GOT3 (cell line): ENCODE data around the gene BCL2A1.
"Not testable (repeated sequence)": the region's sequence is repeated elsewhere in the genome, so short reads cannot be mapped to it uniquely, and the experiment has no call there.

Experiments used
- DNase-seq: peaks from one replicate; lab custom pipeline; 2025; ENCODE audit warnings: mixed read lengths; lab: John Stamatoyannopoulos, UW

The BCL2A1 gene

DNA sequence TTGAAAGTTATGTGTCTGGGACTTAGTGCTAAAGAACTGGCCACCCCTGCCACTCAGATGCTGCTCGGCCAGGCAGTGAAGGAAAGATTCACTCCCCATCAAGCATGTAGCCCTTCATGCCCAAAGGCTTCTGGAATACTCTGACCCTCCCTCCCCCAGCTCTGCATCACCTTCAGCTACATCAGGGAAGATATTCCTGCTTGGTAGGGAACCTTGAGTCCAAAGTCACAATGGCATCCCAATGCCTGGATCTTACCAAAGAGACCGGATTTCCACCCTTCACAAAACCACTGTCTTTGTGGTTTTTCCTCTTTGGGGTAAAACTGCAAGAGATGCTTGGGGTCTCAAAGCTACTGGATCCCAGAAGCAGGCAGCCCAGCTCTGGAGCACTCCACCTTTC, 18.2 kb upstream of the BCL2A1 start:
- DNase-seq, result no peak

DNA sequence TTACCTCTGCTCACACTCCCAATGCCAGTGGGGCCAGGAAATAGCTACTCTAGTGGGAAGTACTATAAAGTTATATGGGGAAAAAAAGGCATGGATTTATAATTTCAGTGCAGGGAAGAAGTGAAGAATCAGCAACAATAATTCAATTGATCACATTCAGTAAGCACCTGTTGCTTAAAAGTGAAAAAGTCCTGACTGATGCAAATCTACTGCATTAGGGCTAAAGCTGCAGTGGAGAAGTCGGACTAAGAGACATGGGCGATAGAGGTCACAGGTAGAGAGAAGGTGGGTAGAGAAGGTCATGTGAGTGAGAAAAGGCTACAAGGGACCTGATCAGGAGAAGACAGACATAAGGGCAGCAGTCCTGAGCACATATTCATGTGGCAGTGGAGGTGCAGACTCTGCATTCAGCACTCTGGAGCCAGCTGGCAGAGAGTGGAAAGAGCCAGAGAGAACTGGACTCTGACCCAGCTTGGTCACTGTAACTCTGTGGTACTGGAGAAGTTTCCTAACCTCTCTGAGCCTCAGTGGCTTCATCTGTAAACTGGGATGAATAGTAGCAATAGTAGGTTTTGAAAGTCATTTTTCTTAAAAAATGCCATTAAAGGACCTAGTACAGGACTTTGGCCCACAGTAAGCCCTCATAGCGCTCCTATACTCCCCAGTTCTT, 17.6 kb upstream of the BCL2A1 start:
- no peak for DNase-seq

GRCh38 chr15:79987969-79988368, 17.0 kb upstream of the BCL2A1 start:
- no peak for DNase-seq

DNA sequence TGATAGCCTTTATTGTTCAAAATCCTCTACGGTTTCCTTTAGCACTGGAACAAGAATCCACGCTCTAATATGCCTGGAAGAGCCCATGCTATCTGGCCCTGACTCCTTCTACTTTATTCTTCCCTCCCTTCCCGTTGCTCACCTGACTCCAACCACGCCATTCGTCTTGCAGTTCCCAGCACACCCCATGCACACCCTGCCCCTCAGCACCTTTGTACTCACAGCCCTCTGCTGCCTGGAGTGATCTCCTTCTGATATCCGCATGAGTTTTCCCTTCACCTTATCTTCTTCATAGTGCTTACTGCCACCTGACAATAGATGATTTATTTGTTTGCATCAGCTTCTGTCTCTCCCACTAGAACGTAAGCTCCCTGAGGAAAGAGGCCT, 16.6 kb upstream of the BCL2A1 start:
- DNase-seq, result no peak

DNA sequence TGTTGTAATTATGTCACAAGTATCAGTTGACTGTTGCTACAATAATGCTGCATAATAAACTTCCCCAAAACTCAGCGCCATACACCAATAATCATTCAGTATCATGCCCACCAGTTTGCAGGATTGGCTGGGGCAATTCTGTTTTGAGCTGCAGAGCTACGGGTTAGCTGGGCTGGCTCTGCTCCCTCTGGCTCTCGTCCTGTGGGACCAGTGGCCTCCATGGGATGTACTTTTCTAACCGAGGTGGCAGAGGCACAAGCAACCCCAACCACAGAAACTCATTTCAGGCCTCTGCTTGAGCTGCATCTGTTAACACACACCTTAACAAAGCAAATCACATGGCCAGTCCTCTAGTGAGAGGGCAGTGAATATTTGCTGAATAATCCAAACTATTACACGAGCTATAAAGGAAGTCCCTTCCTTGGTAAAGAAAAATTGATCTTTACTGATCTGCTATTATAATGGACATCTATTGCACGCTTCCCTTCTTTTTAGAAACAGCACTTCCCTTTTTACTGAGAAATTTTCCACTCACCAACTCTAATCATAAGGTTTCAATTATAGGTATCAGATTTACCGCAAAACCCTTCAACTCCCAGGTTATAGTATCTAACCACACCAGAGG, 10.9 kb upstream of the BCL2A1 start:
- DNase-seq, result no peak

DNA sequence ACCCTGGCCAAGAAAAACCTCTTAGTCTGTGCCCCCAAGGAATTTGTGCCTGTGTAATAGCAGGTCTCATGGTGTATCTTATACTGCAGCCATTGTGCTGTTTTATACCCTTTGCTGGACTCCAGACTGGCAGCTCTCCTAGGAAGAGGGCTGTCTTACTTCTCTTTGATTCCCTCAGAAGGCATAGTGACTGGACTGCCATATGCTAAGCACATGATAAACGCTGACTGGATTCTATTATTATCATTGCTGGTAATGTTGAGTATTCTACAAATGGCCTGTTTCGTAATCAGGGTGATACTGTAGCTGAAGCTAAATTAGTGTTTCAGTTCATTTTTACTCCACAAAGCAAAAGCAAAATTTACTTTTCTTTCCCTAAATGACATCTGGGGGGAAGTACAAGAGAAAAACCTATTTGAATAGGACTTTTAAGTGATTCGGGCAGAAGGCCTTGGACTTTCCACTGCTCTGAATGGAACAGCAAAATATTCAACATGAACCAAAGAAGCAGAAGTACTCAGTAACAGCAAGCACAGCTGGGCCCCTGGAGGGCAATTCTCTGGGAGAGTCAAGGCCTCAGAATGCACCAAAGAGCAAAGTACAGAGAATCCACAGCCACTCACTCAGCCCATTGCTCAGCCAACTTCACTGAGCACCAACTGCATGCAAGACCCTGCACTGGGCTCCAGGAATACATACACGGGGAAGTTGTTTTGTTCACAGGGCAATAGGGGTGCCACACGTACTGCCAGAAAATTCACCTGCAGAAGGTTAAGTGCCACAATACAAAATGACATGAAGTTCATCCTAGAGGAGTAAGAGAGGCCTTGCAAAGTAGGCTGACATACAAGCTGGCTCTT, 7.9 kb upstream of the BCL2A1 start:
- no peak for DNase-seq

GRCh38 chr15:79978260-79978654, 7.3 kb upstream of the BCL2A1 start:
- DNase-seq, result no peak

GRCh38 chr15:79977431-79978054, 6.5 kb upstream of the BCL2A1 start:
- no peak for DNase-seq

GRCh38 chr15:79973456-79974195, 2.6 kb upstream of the BCL2A1 start:
- DNase-seq, result no peak

GRCh38 chr15:79972863-79973262, 1.9 kb upstream of the BCL2A1 start:
- no peak for DNase-seq

- no peak for DNase-seq
Observed at GRCh38 chr15:79970181-79970580, 815 bp downstream of the BCL2A1 start.

DNA sequence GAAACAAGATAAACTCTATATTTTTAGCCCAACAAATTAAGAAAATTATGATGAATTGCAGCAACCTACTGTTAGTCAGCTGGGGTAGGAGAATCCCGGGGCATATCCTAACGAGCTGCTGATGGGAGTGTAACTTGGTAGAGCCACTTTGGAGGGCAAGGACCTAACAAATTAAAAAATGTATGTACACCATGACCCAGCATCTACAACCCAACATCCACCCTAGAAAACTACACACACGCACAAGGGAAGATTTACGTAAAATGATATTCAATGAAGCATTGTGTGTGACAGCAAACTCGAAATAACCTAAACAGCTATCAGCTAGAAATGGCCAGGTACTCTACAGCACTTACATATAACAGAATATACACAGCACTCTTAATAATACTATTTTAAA, 1.9 kb downstream of the BCL2A1 start:
- DNase-seq, result no peak

- no peak for DNase-seq
Observed at GRCh38 chr15:79967298-79968182, 3.5 kb downstream of the BCL2A1 start.

DNA sequence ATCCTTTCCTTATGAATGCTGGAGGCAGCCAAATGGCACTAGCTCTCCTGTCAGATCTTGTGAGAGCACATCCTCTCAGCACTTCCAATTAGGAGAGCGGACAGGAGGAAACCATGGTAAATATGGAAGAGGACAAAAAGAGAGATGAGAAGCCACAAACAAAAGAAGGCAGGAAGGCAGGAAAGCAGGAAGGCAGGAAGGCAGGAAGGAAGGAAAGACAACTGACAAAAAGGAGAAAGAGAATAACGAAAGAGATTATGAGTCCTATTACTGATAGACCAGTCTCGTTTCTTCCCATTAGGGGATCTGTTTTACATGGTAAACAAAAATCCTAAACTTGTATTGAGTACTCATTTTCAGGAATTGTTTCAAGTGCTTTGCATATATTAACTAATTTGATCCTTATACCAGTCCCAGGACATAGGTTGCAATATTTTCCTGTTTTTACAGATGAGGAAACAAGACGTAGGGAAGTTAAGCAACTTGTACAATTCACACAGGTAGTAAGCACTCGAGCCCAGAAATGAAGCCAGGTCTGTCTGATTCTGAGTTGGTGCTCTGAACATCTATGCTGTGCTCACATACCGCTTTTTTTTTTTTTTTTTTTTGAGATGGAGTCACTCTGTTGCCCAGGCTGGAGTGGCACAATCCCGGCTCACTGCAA, 4.2 kb downstream of the BCL2A1 start:
- no peak for DNase-seq

DNA sequence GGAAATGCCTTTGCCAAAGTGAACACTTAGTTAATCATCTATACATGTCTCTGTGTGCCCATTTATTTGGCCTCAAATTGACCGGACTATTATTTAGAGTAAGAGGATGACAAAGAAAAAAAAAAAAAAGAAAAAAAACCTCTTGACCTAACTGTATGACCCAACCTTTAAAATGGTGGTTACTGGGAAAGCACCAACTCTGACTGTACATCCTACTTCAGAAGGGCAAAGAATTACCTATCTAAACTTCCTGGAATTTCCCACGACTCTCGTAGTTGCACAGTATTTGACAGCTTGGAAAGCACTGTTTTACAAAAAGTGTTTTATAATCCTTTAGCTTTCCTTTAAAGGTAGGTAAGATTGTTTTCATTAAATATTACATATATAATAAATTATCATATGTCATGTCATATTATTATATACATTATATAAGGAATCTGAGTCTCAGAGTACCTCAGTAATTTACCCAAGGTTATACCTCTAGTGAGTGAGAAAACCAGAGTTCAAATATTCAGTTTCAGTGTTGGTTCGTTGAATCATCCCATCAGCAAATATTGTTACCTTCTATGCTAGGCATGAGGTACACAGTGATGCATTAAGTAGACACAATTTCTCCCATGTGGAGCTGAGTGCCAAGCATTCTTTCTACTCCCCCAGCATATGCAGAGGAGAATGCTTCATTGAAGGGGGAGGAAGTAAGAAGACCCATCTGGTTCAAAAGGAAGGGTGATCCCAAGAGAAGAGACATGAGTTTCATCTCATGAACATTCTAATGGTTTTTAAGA, 5.0 kb downstream of the BCL2A1 start:
- DNase-seq, result no peak

- no peak for DNase-seq
Observed at GRCh38 chr15:79964232-79964805, 6.7 kb downstream of the BCL2A1 start.

GRCh38 chr15:79962921-79963320, 8.1 kb downstream of the BCL2A1 start:
- DNase-seq, result not testable (repeated sequence)

DNA sequence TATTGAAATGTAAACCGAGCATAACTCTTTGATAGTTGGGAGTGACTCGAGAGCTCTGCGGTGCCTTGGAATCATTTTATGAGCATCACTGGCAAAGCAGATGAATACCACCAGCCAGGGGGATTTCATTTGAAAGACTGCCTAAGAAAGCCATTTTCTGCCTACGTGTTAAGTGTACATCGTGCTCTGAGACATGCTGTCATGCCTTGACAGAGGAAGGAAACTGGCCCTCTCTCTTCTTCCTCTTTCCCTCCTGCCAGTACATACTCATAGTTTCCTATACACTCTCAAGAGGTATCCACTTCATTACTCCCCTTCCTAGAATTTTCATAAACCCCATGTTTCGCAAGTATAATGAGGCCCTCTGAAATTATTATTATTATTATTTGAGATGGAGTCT, 8.8 kb downstream of the BCL2A1 start:
- no peak for DNase-seq
